ENCODE results near the gene FREM3.

FREM3 gene

GRCh38 chr4:143616771-143617170 is 83.7 kb downstream of the FREM3 start:
- TF ChIP-seq EZH2 (optimal IDR thresholded peaks at IDR 0.05; ENCODE audit: low read depth, low read length) (no peak), EZH2phosphoT487 (IDR thresholded peaks at IDR 0.05; ENCODE audit: low read length) (no peak)
- TF ChIP-seq, protein P1, sequence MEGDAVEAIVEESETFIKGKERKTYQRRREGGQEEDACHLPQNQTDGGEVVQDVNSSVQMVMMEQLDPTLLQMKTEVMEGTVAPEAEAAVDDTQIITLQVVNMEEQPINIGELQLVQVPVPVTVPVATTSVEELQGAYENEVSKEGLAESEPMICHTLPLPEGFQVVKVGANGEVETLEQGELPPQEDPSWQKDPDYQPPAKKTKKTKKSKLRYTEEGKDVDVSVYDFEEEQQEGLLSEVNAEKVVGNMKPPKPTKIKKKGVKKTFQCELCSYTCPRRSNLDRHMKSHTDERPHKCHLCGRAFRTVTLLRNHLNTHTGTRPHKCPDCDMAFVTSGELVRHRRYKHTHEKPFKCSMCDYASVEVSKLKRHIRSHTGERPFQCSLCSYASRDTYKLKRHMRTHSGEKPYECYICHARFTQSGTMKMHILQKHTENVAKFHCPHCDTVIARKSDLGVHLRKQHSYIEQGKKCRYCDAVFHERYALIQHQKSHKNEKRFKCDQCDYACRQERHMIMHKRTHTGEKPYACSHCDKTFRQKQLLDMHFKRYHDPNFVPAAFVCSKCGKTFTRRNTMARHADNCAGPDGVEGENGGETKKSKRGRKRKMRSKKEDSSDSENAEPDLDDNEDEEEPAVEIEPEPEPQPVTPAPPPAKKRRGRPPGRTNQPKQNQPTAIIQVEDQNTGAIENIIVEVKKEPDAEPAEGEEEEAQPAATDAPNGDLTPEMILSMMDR (IDR thresholded peaks at IDR 0.05; ENCODE audit: low read length): no peak
- H3K4me2 ChIP-seq (ENCODE audit: low read depth, low read length): no peak overlapping the region
- no peaks in the 10 kb centered on the region for H3K36me3 ChIP-seq (replicated peaks; ENCODE audit: insufficient read depth, low read length)
- H3K27ac ChIP-seq (ENCODE audit: low read length): no peak overlapping the region
- no peak overlapping the region for H3K4me3 ChIP-seq (ENCODE audit: low read length)
- no peaks in the 10 kb centered on the region for H3K9me3 ChIP-seq (replicated peaks; ENCODE audit: insufficient read depth, low read length)
- no peaks in the 10 kb centered on the region for H3K79me2 ChIP-seq (ENCODE audit: low read length)
- H3F3A ChIP-seq (ENCODE audit: insufficient read depth, low read length): no peaks in the 10 kb centered on the region
- no peak overlapping the region for H3K9ac ChIP-seq (ENCODE audit: low read length)
- no peak overlapping the region for H2AFZ ChIP-seq (ENCODE audit: low read length)
- H3K4me1 ChIP-seq (ENCODE audit: low read length): no peaks in the 10 kb centered on the region
- H3K9me2 ChIP-seq (replicated peaks; ENCODE audit: insufficient read depth, low read length): no peaks in the 10 kb centered on the region
- no peaks in the 10 kb centered on the region for H4K20me1 ChIP-seq (ENCODE audit: insufficient read depth, low read length)
- no peaks in the 10 kb centered on the region for H3K27me3 ChIP-seq (replicated peaks; ENCODE audit: insufficient read depth, low read length)
- DNase-seq: no peak

- H3K27ac ChIP-seq (ENCODE audit: low read length): no peak overlapping the region
- H2AFZ ChIP-seq (ENCODE audit: low read length): no peak overlapping the region
- H3K4me2 ChIP-seq (ENCODE audit: low read depth, low read length): no peak overlapping the region
- H3K9me2 ChIP-seq (replicated peaks; ENCODE audit: insufficient read depth, low read length): no peaks in the 10 kb centered on the region
- TF ChIP-seq, protein P1 (IDR thresholded peaks at IDR 0.05; ENCODE audit: low read length): no peak
- no peak for TF ChIP-seq EZH2 (optimal IDR thresholded peaks at IDR 0.05; ENCODE audit: low read depth, low read length)
- TF ChIP-seq EZH2phosphoT487 (IDR thresholded peaks at IDR 0.05; ENCODE audit: low read length): no peak
- no peaks in the 10 kb centered on the region for H4K20me1 ChIP-seq (ENCODE audit: insufficient read depth, low read length)
- no peaks in the 10 kb centered on the region for H3K9me3 ChIP-seq (replicated peaks; ENCODE audit: insufficient read depth, low read length)
- no peak overlapping the region for H3K9ac ChIP-seq (ENCODE audit: low read length)
- DNase-seq: no peak
- no peaks in the 10 kb centered on the region for H3K79me2 ChIP-seq (ENCODE audit: low read length)
- H3K4me3 ChIP-seq (ENCODE audit: low read length): no peak overlapping the region
- H3K36me3 ChIP-seq (replicated peaks; ENCODE audit: insufficient read depth, low read length): no peaks in the 10 kb centered on the region
- no peaks in the 10 kb centered on the region for H3K4me1 ChIP-seq (ENCODE audit: low read length)
- no peaks in the 10 kb centered on the region for H3F3A ChIP-seq (ENCODE audit: insufficient read depth, low read length)
- H3K27me3 ChIP-seq (replicated peaks; ENCODE audit: insufficient read depth, low read length): no peaks in the 10 kb centered on the region
Observed at GRCh38 chr4:143609492-143609891, 91.0 kb downstream of the FREM3 start.

DNA sequence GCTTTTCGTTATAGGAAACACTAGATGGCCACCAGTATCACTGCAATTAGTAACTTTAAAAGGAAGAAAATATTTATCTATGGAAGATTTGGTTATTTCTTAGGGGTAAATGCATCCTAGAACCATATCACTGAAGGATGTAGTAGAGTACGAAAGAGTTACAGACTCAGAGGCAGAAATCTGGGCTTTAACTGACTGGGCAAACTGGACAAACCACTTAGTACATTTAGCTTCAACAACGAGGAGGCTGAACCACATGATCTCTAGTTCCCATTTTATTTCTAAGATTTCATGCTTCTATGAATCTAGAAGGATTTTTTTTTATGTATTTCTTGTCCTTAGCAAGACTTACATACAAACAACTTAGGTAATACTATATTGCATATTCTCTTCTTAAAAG is 94.0 kb downstream of the FREM3 start:
- Histone ChIP-seq H3K36me3 (replicated peaks; ENCODE audit: insufficient read depth, low read length) (no peaks in the 10 kb centered on the region), H3K4me3 (ENCODE audit: low read length) (no peak overlapping the region), H3K9me2 (replicated peaks; ENCODE audit: insufficient read depth, low read length) (no peaks in the 10 kb centered on the region), H4K20me1 (ENCODE audit: insufficient read depth, low read length) (no peaks in the 10 kb centered on the region), H3K4me1 (ENCODE audit: low read length) (no peaks in the 10 kb centered on the region), H3K27ac (ENCODE audit: low read length) (no peak overlapping the region), H3F3A (ENCODE audit: insufficient read depth, low read length) (no peaks in the 10 kb centered on the region), H3K27me3 (replicated peaks; ENCODE audit: insufficient read depth, low read length) (no peaks in the 10 kb centered on the region), H3K4me2 (ENCODE audit: low read depth, low read length) (no peak overlapping the region), H3K9me3 (replicated peaks; ENCODE audit: insufficient read depth, low read length) (no peaks in the 10 kb centered on the region), H2AFZ (ENCODE audit: low read length) (no peak overlapping the region), H3K79me2 (ENCODE audit: low read length) (no peaks in the 10 kb centered on the region), H3K9ac (ENCODE audit: low read length) (no peak overlapping the region)
- no peak for DNase-seq
- TF ChIP-seq EZH2 (optimal IDR thresholded peaks at IDR 0.05; ENCODE audit: low read depth, low read length) (no peak), EZH2phosphoT487 (IDR thresholded peaks at IDR 0.05; ENCODE audit: low read length) (no peak)
- TF ChIP-seq, protein P1 (IDR thresholded peaks at IDR 0.05; ENCODE audit: low read length): no peak

Data from MM.1S (cell line).